Gastroesophageal sphincter (tissue), 4 donors: ENCODE measurements around the gene RAD51B. TPM values are rescaled to one million over a fixed set of nuclear protein-coding genes. Genes with fewer than 3 reads are reported as not detected.

ENCODE experiments used
- ATAC-seq: fragments of 150-250 bp; one replicate; pipeline ENCODE4 v1.9.1; 2016; ENCODE audit warnings: mild to moderate bottlenecking, moderate library complexity
- H3K27ac ChIP-seq, 4 donors: fragments of 200-600 bp; sonication (generic) in 3 of 4; 1 replicate in 3 of 4; 2 replicates in 1 of 4; pipeline ENCODE4 v1.5.1; 2016 to 2019
- H3K27me3 ChIP-seq: fragments of 200-600 bp; sonication (generic); one replicate; pipeline ENCODE4 v1.5.1; 2019
- H3K36me3 ChIP-seq, 2 donors: fragments of 200-600 bp; sonication (generic); one replicate each; pipeline ENCODE4 v1.5.1; 2019; ENCODE audit warnings: control low read depth in 1 of 2
- H3K4me1 ChIP-seq, 3 donors: fragments of 200-600 bp; sonication (generic); 1 replicate in 2 of 3; 2 replicates in 1 of 3; pipeline ENCODE4 v1.5.1; 2016 to 2019; ENCODE audit warnings: control low read depth in 2 of 3
- H3K4me3 ChIP-seq, 2 donors: fragments of 200-600 bp; sonication (generic); one replicate each; pipeline ENCODE4 v1.5.1; 2019; ENCODE audit warnings: mild to moderate bottlenecking in 1 of 2, moderate library complexity in 1 of 2
- H3K9me3 ChIP-seq, 3 donors: fragments of 200-600 bp; sonication (generic); one replicate each; pipeline ENCODE4 v1.5.1; 2017 to 2019; ENCODE audit warnings: control low read depth in 2 of 3
- EP300 ChIP-seq: sonication (generic); formaldehyde crosslinking; IDR thresholded peaks from one replicate; pipeline ENCODE4 v1.6.1; 2017; ENCODE audit warnings: antibody characterized with exemption, mild to moderate bottlenecking
- POLR2A ChIP-seq, 2 donors: fragments of 450-650 bp; IDR thresholded peaks; one replicate each; pipeline ENCODE4 v1.6.1; 2017; ENCODE audit warnings: antibody characterized with exemption in 2 of 2, mild to moderate bottlenecking in 2 of 2, moderate library complexity in 1 of 2
- POLR2AphosphoS5 ChIP-seq: sonication (generic); formaldehyde crosslinking; IDR thresholded peaks from one replicate; pipeline ENCODE4 v1.6.1; 2017; ENCODE audit warnings: antibody characterized with exemption
- WGBS, 2 donors: methylation state at CpG; one replicate each; pipeline ENCODE4 v1.1.5; 2018; ENCODE audit warnings: low coverage in 1 of 2; 5-methylcytosine and 5-hydroxymethylcytosine counted together
- total RNA-seq, 4 donors: library from RNA; depleted of rRNA; stranded (reverse); fragments of >200 nt; gene quantifications; one replicate each; pipeline ENCODE4 v1.1.0, GENCODE V29; 2016
- TF ChIP-seq, protein P1 (sequence below), 4 experiments: fragments of 200-600 bp in 2 of 4; fragments of 450-650 bp in 2 of 4; sonication (generic) in 1 of 4; IDR thresholded peaks; one replicate each; pipeline ENCODE4 v1.5.1; 2017 to 2019; ENCODE audit warnings: antibody characterized with exemption in 4 of 4, mild to moderate bottlenecking in 2 of 4, moderate library complexity in 2 of 4

RAD51B gene
- total RNA-seq, 4 donors from 2014 or later, result 5.1 to 7.0 (median 6.0) TPM

DNA sequence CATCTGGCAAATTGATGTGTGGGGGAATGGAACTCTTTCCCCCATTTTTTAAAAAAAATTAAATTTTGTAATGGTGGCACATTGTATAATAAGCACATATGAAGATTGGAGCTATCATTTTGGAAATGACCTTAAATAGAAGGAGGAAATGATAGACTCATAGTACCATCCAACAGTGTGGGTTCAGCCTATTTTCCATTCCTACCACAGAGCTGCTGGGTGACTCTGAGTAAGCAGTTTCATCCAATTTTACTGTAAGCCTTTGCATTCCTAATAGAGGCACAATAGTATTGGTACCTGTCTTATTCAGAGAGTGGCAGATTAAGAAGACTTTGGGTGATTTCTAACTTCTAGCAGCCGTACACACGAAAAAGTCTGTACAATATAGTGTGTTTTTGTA lies 304.5 kb downstream of the RAD51B start:
- H3K4me3 ChIP-seq, result no peak overlapping the region
- no peaks in the 10 kb centered on the region for H3K9me3 ChIP-seq
- H3K4me1 ChIP-seq, result peaks cover 7 to 27% (median 8%) of the 10 kb centered on the region in 3 donors
- TF ChIP-seq, protein P1, sequence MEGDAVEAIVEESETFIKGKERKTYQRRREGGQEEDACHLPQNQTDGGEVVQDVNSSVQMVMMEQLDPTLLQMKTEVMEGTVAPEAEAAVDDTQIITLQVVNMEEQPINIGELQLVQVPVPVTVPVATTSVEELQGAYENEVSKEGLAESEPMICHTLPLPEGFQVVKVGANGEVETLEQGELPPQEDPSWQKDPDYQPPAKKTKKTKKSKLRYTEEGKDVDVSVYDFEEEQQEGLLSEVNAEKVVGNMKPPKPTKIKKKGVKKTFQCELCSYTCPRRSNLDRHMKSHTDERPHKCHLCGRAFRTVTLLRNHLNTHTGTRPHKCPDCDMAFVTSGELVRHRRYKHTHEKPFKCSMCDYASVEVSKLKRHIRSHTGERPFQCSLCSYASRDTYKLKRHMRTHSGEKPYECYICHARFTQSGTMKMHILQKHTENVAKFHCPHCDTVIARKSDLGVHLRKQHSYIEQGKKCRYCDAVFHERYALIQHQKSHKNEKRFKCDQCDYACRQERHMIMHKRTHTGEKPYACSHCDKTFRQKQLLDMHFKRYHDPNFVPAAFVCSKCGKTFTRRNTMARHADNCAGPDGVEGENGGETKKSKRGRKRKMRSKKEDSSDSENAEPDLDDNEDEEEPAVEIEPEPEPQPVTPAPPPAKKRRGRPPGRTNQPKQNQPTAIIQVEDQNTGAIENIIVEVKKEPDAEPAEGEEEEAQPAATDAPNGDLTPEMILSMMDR (IDR thresholded peaks at IDR 0.05), result no peak
- TF ChIP-seq EP300 (no peak), POLR2A (IDR thresholded peaks at IDR 0.05) (no peak), POLR2AphosphoS5 (no peak)
- H3K27me3 ChIP-seq, result no peaks in the 10 kb centered on the region
- peak overlapping the region in 1 of 4 donors; percentile 80 for H3K27ac ChIP-seq
- 90 to 96% methylated on average over 2 of the region's 2 CpGs for WGBS, 2 donors
- H3K36me3 ChIP-seq, result no peaks in the 10 kb centered on the region
- ATAC-seq, result no peak

DNA sequence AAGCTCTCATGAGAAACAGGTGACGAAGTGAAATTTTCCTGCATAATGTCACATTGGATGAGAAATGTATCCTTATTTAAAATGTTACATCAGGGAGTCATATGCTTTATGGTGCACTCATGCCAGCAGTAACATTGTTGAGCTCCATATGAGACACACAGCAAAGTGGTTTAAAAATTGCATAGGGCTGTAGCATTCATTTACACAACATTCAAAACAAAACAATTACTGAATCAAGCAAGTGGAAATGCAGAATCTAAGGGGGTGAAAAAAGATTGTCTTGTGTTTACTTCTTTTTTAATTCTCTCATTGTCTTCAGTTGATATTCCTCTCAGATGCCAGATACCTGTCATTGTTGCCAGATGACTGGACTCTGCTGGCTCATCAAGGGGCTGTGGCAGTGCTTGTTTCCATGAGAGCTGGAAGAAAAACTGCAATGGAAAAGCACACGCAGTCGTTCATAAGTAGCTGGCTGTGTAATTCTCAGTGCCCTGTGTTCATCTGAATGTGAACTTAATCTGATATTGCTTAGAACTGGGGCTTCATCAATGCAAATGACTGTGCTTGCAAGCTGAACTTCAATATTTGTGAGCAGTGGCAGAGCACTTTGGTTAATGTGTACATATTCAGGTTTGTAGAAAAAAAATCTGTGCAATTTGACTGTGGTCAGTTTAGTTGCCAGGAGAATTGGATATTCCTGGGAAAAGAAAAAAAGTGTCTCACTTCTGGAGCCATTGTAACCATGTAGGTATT lies 305.6 kb downstream of the RAD51B start:
- H3K27ac ChIP-seq, result peak overlapping the region; percentile 56 to 80 (median 71)
- H3K36me3 ChIP-seq, result no peaks in the 10 kb centered on the region
- H3K9me3 ChIP-seq, result no peaks in the 10 kb centered on the region
- 22 to 34% methylated on average over 3 of the region's 3 CpGs for WGBS, 2 donors
- no peak overlapping the region for H3K4me3 ChIP-seq
- ATAC-seq, result peak; percentile 50
- peaks cover 7 to 27% (median 8%) of the 10 kb centered on the region in 3 donors for H3K4me1 ChIP-seq
- TF ChIP-seq POLR2AphosphoS5 (peak; percentile 50), POLR2A (IDR thresholded peaks at IDR 0.05) (no peak)
- TF ChIP-seq, protein P1 (IDR thresholded peaks at IDR 0.05), result no peak
- H3K27me3 ChIP-seq, result no peaks in the 10 kb centered on the region

DNA sequence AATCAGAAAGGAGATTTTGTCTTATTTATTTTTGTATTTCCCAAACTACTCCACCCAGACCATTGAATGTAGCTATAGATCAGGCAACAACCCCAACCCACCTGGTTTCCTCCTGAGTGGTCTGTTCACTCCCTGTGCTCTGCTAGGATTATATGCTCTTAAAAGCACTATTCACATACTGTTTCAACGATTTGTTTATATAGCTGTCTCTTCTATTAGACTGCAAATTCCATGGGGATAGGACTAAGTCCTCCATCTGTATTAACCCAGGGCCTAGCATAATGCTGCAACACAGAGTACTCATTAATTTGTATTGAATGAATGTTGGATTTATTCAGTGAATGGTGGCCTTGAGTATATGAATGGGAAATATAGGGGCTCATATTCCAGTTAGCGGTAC lies 307.6 kb downstream of the RAD51B start:
- TF ChIP-seq POLR2AphosphoS5 (no peak), POLR2A (IDR thresholded peaks at IDR 0.05) (no peak), EP300 (no peak)
- TF ChIP-seq, protein P1 (IDR thresholded peaks at IDR 0.05), result no peak

DNA sequence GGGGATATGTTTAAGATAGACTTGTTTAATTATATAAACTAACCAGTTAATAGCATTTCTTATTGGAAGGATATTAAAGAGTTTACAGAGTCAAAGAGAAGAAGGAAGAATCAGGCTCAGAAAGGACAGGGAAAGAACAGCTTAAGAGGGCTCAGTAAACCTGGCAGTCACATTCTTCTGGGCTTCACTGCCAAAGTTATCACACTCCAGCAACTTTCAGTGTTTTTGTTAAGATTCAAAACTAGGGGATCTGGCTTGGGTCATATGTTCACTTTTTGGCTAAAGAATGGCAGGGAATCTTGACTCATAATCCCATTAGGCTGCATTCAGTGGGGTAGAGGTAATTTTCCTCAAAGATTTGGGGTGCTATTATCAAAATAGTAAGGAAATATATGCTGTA lies 312.3 kb downstream of the RAD51B start:
- peak overlapping the region in 2 of 4 donors; percentile 38 for H3K27ac ChIP-seq
- no peak overlapping the region for H3K4me3 ChIP-seq
- ATAC-seq, result no peak
- H3K9me3 ChIP-seq, result no peaks in the 10 kb centered on the region
- TF ChIP-seq, protein P1 (IDR thresholded peaks at IDR 0.05), result no peak
- TF ChIP-seq EP300, result no peak
- H3K4me1 ChIP-seq, result peaks cover 5 to 33% (median 7%) of the 10 kb centered on the region in 3 donors
- H3K36me3 ChIP-seq, result no peaks in the 10 kb centered on the region
- H3K27me3 ChIP-seq, result no peaks in the 10 kb centered on the region

More for the DNA sequence above, 307.6 kb downstream of the RAD51B start:
- Histone ChIP-seq H3K27ac (peak overlapping the region in 2 of 4 donors; percentile 24 to 80), H3K36me3 (no peaks in the 10 kb centered on the region), H3K4me1 (peaks cover 8 to 34% (median 10%) of the 10 kb centered on the region in 3 donors), H3K4me3 (no peak overlapping the region), H3K9me3 (no peaks in the 10 kb centered on the region), H3K27me3 (no peaks in the 10 kb centered on the region)
- ATAC-seq, result no peak
- WGBS, 2 donors, result 48 to 50% methylated on average over 2 of the region's 2 CpGs

DNA sequence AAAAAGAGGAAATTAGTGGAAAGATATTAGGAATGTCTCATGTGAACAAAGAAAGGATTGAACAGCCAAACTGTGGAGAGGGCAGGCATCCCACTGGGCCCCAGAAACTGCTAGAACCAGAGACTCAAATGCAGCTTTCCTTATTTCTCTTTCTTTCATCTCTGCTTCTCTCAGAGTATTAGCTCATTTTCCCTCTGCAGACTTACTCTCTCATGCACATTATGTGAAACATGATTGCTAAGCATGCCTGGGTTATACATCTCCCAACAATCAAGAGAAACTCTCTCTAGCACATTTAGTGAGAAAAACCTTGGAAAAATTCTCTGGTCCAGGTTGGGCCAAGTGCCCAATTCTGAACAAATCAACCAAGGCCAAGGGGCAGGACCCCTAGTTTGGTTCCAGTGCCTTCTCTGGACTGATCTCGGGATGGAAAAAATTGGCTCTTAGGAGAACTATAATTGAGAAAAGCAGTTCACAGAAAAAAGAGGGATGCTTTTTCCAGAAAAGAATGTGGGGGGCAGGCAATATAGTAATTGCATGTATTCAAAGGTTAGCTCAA lies 313.1 kb downstream of the RAD51B start:
- peak overlapping the region in 2 of 4 donors; percentile 38 for H3K27ac ChIP-seq
- 40 to 100% methylated on average over 1 of the region's 1 CpG for WGBS, 2 donors
- no peak overlapping the region for H3K4me3 ChIP-seq
- ATAC-seq, result no peak
- no peaks in the 10 kb centered on the region for H3K27me3 ChIP-seq
- H3K36me3 ChIP-seq, result no peaks in the 10 kb centered on the region
- peaks cover 2 to 37% (median 7%) of the 10 kb centered on the region in 3 donors for H3K4me1 ChIP-seq
- H3K9me3 ChIP-seq, result no peaks in the 10 kb centered on the region
- TF ChIP-seq, protein P1 (IDR thresholded peaks at IDR 0.05), result no peak
- no peak for TF ChIP-seq POLR2A (IDR thresholded peaks at IDR 0.05)
